B cell (primary cell): Measurements from ENCODE around the gene SOD3.

Source experiments
- CTCF ChIP-seq: fragments of 200-600 bp; IDR thresholded peaks from one replicate; pipeline ENCODE4 v1.8.0; 2022; ENCODE audit warnings: antibody characterized with exemption, mild to moderate bottlenecking
- EZH2 ChIP-seq: IDR thresholded peaks from 2 replicates; pipeline ENCODE4 v1.6.1; 2012; ENCODE audit warnings: borderline replicate concordance, low read depth, mild to moderate bottlenecking, moderate library complexity, low read length; ENCODE audit not compliant: insufficient read depth, poor library complexity, severe bottlenecking

GRCh38 chr4:24770032-24770584 lies 25.3 kb upstream of the SOD3 start:
- no peak for TF ChIP-seq CTCF
- TF ChIP-seq EZH2, result no peak
